PC-9 (cell line): ENCODE measurements around the gene PDHX.

Experiments used
- CTCF ChIP-seq: fragments of 200-600 bp; sonication (generic); conservative IDR thresholded peaks from 2 replicates; pipeline ENCODE4 v1.6.1; 2017; ENCODE audit warnings: mixed run types, antibody characterized with exemption, mild to moderate bottlenecking, moderate library complexity
- EZH2 ChIP-seq: fragments of 200-600 bp; sonication (generic); IDR thresholded peaks from 2 replicates; pipeline ENCODE4 v1.8.0; 2017; ENCODE audit warnings: antibody characterized with exemption, low read depth

DNA sequence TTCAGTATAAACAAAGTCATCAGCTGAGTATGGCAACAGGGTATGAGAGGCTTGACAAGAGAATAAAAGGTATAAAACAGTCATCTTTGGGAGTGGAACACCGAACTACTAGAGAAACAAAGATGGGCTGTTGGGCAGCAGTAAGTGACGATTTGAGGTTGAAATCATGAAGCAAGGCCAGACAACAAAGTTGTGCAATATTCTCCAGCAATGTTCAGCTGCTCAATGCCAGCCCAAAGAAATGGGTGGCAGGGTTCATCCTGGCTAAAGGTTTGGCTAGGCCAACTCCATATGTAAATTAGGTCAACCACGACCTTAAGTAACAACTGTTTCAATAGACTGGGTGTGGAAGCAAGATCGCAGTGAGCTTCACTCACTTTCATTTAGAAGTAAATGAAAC is 6.5 kb upstream of the PDHX start:
- TF ChIP-seq CTCF (no peak), EZH2 (no peak)
